Central memory CD8-positive, alpha-beta T cell (primary cell): Measurements from ENCODE around the gene NCKIPSD.

Source experiments
- ATAC-seq: fragments of 150-1000 bp; cut with Tn5 transposase; replicated peaks from 2 replicates; pipeline ENCODE4 v1.10.0; 2022; ENCODE audit warnings: mild to moderate bottlenecking, moderate FRiP score, moderate number of reproducible peaks; ENCODE audit not compliant: poor library complexity, severe bottlenecking; ENCODE audit errors: extremely low read depth
- DNase-seq, 2 donors: peaks; one replicate each; pipeline ENCODE4 v3.0.0; 2021; ENCODE audit warnings: low spot score in 2 of 2
- H3K27ac Mint-ChIP-seq: one replicate; pipeline ENCODE4 v1.8.0; 2022; ENCODE audit warnings: low read depth, mild to moderate bottlenecking, moderate library complexity, mixed read lengths
- H3K27me3 Mint-ChIP-seq: one replicate; pipeline ENCODE4 v1.8.0; 2022; ENCODE audit warnings: mixed read lengths
- H3K36me3 Mint-ChIP-seq: one replicate; pipeline ENCODE4 v1.8.0; 2022; ENCODE audit warnings: mild to moderate bottlenecking, moderate library complexity, mixed read lengths; ENCODE audit not compliant: insufficient read depth
- H3K4me1 Mint-ChIP-seq: one replicate; pipeline ENCODE4 v1.8.0; 2022; ENCODE audit warnings: mixed read lengths
- H3K4me3 Mint-ChIP-seq: one replicate; pipeline ENCODE4 v1.8.0; 2022; ENCODE audit warnings: mild to moderate bottlenecking, moderate library complexity, mixed read lengths
- H3K9me3 Mint-ChIP-seq: one replicate; pipeline ENCODE4 v1.8.0; 2022; ENCODE audit warnings: mixed read lengths

Gene NCKIPSD

GRCh38 chr3:48644898-48645760 is 40.6 kb downstream of the NCKIPSD start:
- Mint-ChIP-seq H3K27ac (no peak overlapping the region), H3K27me3 (no peaks in the 10 kb centered on the region), H3K36me3 (no peaks in the 10 kb centered on the region), H3K4me3 (no peak overlapping the region), H3K9me3 (no peaks in the 10 kb centered on the region), H3K4me1 (no peaks in the 10 kb centered on the region)
- no peak for DNase-seq
- no peak for ATAC-seq

GRCh38 chr3:48642605-48643004 is 43.1 kb downstream of the NCKIPSD start:
- H3K9me3 Mint-ChIP-seq, result no peaks in the 10 kb centered on the region
- H3K4me1 Mint-ChIP-seq, result peaks cover 5% of the 10 kb centered on the region
- DNase-seq, result no peak
- ATAC-seq, result no peak
- H3K4me3 Mint-ChIP-seq, result no peak overlapping the region
- no peaks in the 10 kb centered on the region for H3K27me3 Mint-ChIP-seq
- H3K27ac Mint-ChIP-seq, result no peak overlapping the region
- H3K36me3 Mint-ChIP-seq, result no peaks in the 10 kb centered on the region

GRCh38 chr3:48641396-48641795 is 44.3 kb downstream of the NCKIPSD start:
- H3K27me3 Mint-ChIP-seq, result no peaks in the 10 kb centered on the region
- H3K4me3 Mint-ChIP-seq, result no peak overlapping the region
- H3K36me3 Mint-ChIP-seq, result no peaks in the 10 kb centered on the region
- ATAC-seq (no peak), DNase-seq (no peak)
- peaks cover 5% of the 10 kb centered on the region for H3K4me1 Mint-ChIP-seq
- no peak overlapping the region for H3K27ac Mint-ChIP-seq
- no peaks in the 10 kb centered on the region for H3K9me3 Mint-ChIP-seq

- ATAC-seq (no peak), DNase-seq (no peak)
- H3K4me3 Mint-ChIP-seq, result no peak overlapping the region
- H3K27ac Mint-ChIP-seq, result no peak overlapping the region
- H3K27me3 Mint-ChIP-seq, result no peaks in the 10 kb centered on the region
- no peaks in the 10 kb centered on the region for H3K36me3 Mint-ChIP-seq
- H3K9me3 Mint-ChIP-seq, result no peaks in the 10 kb centered on the region
- peaks cover 5% of the 10 kb centered on the region for H3K4me1 Mint-ChIP-seq
Observed at GRCh38 chr3:48639944-48640606, 45.6 kb downstream of the NCKIPSD start.

GRCh38 chr3:48637305-48637704 is 48.4 kb downstream of the NCKIPSD start:
- H3K4me3 Mint-ChIP-seq, result peak overlapping the region; percentile 26
- ATAC-seq (no peak), DNase-seq (no peak)
- H3K27ac Mint-ChIP-seq, result no peak overlapping the region
- H3K36me3 Mint-ChIP-seq, result peaks cover 1% of the 10 kb centered on the region
- peaks cover 16% of the 10 kb centered on the region for H3K4me1 Mint-ChIP-seq
- H3K27me3 Mint-ChIP-seq, result no peaks in the 10 kb centered on the region
- H3K9me3 Mint-ChIP-seq, result no peaks in the 10 kb centered on the region

GRCh38 chr3:48636149-48636655 is 49.5 kb downstream of the NCKIPSD start:
- Mint-ChIP-seq H3K27me3 (no peaks in the 10 kb centered on the region), H3K4me3 (peak overlapping the region; percentile 89), H3K36me3 (peaks cover 1% of the 10 kb centered on the region), H3K4me1 (peaks cover 16% of the 10 kb centered on the region), H3K9me3 (no peaks in the 10 kb centered on the region), H3K27ac (no peak overlapping the region)
- no peak for DNase-seq
- ATAC-seq, result no peak

GRCh38 chr3:48635222-48636021 is 50.3 kb downstream of the NCKIPSD start, which contains the start of gene SLC26A6:
Gene SLC26A6, minus strand, starts transcription at chr3:48635461. Its CDS starts 68 bp downstream, at chr3:48635393.
- Mint-ChIP-seq H3K9me3 (no peaks in the 10 kb centered on the region), H3K36me3 (peaks cover 4% of the 10 kb centered on the region), H3K4me1 (peaks cover 16% of the 10 kb centered on the region), H3K4me3 (peak within 1 kb of the TSS; percentile 89), H3K27me3 (no peaks in the 10 kb centered on the region), H3K27ac (peak within 1 kb of the TSS; percentile 72)
- peak; percentile 80 to 83 for DNase-seq
- ATAC-seq, result peak; percentile 95

GRCh38 chr3:48634661-48635221 is 51.0 kb downstream of the NCKIPSD start:
- H3K27me3 Mint-ChIP-seq, result no peaks in the 10 kb centered on the region
- H3K4me1 Mint-ChIP-seq, result peaks cover 16% of the 10 kb centered on the region
- H3K27ac Mint-ChIP-seq, result no peak overlapping the region
- no peaks in the 10 kb centered on the region for H3K9me3 Mint-ChIP-seq
- peaks cover 5% of the 10 kb centered on the region for H3K36me3 Mint-ChIP-seq
- no peak for DNase-seq
- peak; percentile 22 for ATAC-seq
- peak overlapping the region; percentile 89 for H3K4me3 Mint-ChIP-seq

- Mint-ChIP-seq H3K27me3 (no peaks in the 10 kb centered on the region), H3K4me3 (peak overlapping the region; percentile 89), H3K4me1 (peaks cover 16% of the 10 kb centered on the region), H3K36me3 (peaks cover 5% of the 10 kb centered on the region), H3K27ac (no peak overlapping the region), H3K9me3 (no peaks in the 10 kb centered on the region)
- ATAC-seq (no peak), DNase-seq (no peak)
Observed at GRCh38 chr3:48633743-48634142, 52.0 kb downstream of the NCKIPSD start.

GRCh38 chr3:48633256-48633655 is 52.5 kb downstream of the NCKIPSD start:
- no peaks in the 10 kb centered on the region for H3K27me3 Mint-ChIP-seq
- no peak overlapping the region for H3K4me3 Mint-ChIP-seq
- DNase-seq (no peak), ATAC-seq (no peak)
- peaks cover 13% of the 10 kb centered on the region for H3K4me1 Mint-ChIP-seq
- no peaks in the 10 kb centered on the region for H3K9me3 Mint-ChIP-seq
- peaks cover 5% of the 10 kb centered on the region for H3K36me3 Mint-ChIP-seq
- no peak overlapping the region for H3K27ac Mint-ChIP-seq

GRCh38 chr3:48631516-48632448 is 53.9 kb downstream of the NCKIPSD start:
- no peak overlapping the region for H3K4me3 Mint-ChIP-seq
- peak overlapping the region; percentile 36 for H3K27ac Mint-ChIP-seq
- ATAC-seq (no peak), DNase-seq (no peak)
- H3K27me3 Mint-ChIP-seq, result no peaks in the 10 kb centered on the region
- H3K4me1 Mint-ChIP-seq, result peaks cover 11% of the 10 kb centered on the region
- H3K9me3 Mint-ChIP-seq, result no peaks in the 10 kb centered on the region
- peaks cover 6% of the 10 kb centered on the region for H3K36me3 Mint-ChIP-seq
